SU-DHL-6 (cell line): Measurements from ENCODE around the gene HOXD9.

ENCODE experiments used
- CTCF ChIP-seq: fragments of 200-600 bp; sonication (generic); IDR thresholded peaks from one replicate; pipeline ENCODE4 v1.5.1; 2017; ENCODE audit warnings: antibody characterized with exemption, mild to moderate bottlenecking, low read length, moderate library complexity; ENCODE audit not compliant: insufficient read depth, poor library complexity, severe bottlenecking
- EZH2phosphoT487 ChIP-seq: fragments of 200-600 bp; sonication (generic), shearing (Covaris generic); conservative IDR thresholded peaks from 2 replicates; pipeline ENCODE4 v1.6.1; 2018; ENCODE audit warnings: mild to moderate bottlenecking, antibody characterized with exemption, low read length, moderate library complexity, mixed read lengths

GRCh38 chr2:176163672-176164056 is 41.1 kb downstream of the HOXD9 start:
- TF ChIP-seq CTCF (no peak), EZH2phosphoT487 (no peak)
